GM18909 (cell line): ENCODE measurements around the gene CDK5R2.

Experiments
- ATAC-seq: cut with Tn5 transposase; IDR thresholded peaks from one replicate; pipeline ENCODE4 v1.9.1; 2021; ENCODE audit warnings: mild to moderate bottlenecking; ENCODE audit not compliant: unreplicated experiment, poor library complexity

Gene CDK5R2

GRCh38 chr2:218986148-218986761 lies 26.8 kb downstream of the CDK5R2 start:
- no peak for ATAC-seq

GRCh38 chr2:218988164-218988563 lies 28.7 kb downstream of the CDK5R2 start:
- no peak for ATAC-seq

DNA sequence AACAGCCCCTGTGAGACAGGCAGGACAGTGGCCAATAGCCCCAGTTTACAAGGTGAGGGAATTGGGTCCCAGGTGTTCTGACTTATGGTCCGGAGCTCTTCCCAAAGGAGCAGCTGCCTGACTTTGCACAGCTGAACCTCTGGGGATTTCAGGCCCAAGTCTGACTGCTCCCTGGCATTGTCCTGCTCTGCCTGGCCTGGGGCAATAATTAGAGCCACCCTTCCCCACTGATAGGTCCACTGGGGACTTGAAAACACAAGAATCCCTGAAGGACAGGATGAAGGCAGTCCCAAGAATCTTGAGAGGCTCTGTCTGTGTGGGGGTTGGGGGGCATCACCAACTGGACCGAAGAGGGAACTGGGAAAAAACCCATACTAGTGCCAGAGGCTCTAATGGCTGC lies 29.2 kb downstream of the CDK5R2 start:
- ATAC-seq = no peak

- no peak for ATAC-seq
Observed at GRCh38 chr2:218990052-218990451, 30.6 kb downstream of the CDK5R2 start.

GRCh38 chr2:218990612-218991011 lies 31.1 kb downstream of the CDK5R2 start:
- ATAC-seq = no peak

DNA sequence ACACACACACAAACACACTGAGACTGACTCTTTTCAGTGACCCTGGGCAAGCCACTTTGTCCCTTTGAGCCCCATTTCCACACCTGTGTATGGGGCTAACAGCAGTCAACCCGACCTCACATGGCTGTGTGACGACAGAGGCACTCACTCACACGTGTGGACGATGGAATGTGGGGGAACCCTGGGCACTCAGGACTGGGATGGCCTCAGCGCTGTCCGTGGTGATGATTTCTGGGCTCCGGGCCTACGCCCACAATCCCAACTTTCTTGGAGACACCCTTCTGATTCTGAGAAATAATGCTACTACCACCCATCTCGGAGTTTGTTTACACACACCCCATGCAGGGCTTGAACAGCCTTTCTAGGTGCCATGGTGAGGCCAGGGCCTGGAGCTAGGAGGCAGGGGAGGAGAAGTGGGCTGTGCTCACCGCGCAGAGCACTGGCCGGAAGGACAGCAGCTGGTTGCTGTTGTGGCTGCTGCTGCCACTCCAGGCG lies 32.3 kb downstream of the CDK5R2 start:
- ATAC-seq = no peak

- ATAC-seq = no peak
Observed at GRCh38 chr2:218992196-218992595, 32.7 kb downstream of the CDK5R2 start.

- ATAC-seq = no peak
Observed at GRCh38 chr2:218992703-218993344, 33.4 kb downstream of the CDK5R2 start.

DNA sequence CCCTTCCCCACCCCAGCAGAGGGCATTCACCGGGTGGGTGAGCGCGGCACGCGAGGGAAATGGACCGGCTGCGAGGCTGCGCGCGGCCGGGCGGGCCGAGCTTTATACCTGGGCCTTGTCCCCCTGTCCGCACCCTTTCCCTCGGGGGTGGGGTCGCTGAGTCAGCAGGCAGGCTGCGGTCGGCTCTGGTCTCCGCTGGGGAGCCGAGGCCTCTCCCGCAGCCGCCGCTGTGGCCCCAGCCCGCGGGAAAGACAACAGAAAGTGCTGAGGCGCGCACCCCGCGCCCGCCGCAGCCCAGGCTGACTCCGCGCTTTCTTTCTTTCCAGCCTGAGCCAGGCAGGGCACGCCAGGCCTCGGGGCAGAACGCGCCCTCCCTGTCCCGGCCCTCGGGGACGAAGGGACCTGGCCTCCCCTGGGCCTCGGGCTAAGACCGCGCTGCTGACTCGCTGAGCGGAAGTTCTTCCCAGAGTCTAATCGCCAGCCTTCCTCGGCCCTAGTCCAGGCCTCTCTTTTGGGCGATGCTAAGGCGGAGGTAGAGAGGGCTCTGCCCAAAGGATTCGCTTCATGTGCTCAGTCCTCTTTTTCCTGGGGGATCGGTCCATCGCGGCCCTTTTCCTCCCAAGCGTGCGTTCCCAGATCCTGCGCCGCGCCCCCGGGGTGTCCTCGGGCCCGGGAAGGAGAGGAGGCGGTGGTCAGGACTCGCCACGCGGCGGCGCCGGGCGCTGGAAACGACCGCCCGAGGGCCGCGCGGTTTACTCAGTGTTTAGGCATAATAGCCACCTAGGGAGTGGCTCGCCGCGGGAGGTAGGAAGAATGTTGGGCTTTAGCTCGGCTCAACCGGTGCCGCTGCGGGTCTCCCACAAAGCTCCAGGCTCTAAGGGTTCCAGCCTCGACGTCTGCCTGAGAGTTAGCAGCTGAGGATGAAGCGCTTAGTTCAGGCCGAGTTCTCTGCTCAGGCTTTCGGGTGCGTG lies 34.2 kb downstream of the CDK5R2 start, which contains the start of gene CRYBA2:
TSS of gene CRYBA2 (minus strand) at position 78 of the 971 bp plus-strand sequence. CDS start 246 bp downstream, outside the sequence.
- no peak for ATAC-seq

GRCh38 chr2:218995561-218995960 lies 36.1 kb downstream of the CDK5R2 start:
- no peak for ATAC-seq

DNA sequence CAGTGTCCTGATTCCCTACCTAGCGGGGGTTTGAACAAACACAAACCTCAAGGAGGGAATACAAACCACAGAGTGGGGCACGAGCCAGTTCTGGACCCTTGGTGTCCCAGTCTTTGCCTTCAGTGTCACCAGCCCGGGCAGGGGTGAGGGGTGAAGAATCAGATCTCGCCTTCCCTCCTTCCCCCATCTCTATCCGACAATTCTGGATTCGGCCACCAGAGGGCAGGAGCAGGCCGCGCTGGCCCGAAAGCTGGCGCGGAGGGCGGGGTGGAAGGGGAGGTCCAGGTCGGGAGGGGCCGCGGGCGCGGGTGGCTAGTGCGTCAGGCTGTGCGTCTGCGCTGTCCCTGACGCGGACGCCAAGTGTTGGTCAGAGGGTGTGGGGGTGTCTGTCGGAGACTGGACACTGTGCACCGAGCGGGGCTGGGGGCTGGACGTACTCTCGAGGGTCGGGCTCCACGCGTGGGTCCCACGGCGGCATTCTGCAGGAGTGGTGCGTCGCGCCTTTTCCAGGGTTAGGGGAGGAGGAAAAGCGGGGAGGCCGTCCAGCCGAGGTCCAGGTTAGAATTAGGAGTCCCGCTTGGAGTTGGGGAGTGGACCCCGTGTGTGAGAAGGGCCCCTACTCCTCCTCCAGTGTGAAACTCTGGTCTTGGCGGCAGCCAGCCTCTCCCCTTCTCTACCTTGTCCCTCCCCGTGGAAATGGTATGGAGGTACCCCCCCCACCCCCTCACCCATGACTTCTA lies 36.7 kb downstream of the CDK5R2 start:
- ATAC-seq = no peak

- no peak for ATAC-seq
Observed at GRCh38 chr2:218996937-218997336, 37.5 kb downstream of the CDK5R2 start.

GRCh38 chr2:218997731-218998130 lies 38.3 kb downstream of the CDK5R2 start:
- ATAC-seq = no peak

DNA sequence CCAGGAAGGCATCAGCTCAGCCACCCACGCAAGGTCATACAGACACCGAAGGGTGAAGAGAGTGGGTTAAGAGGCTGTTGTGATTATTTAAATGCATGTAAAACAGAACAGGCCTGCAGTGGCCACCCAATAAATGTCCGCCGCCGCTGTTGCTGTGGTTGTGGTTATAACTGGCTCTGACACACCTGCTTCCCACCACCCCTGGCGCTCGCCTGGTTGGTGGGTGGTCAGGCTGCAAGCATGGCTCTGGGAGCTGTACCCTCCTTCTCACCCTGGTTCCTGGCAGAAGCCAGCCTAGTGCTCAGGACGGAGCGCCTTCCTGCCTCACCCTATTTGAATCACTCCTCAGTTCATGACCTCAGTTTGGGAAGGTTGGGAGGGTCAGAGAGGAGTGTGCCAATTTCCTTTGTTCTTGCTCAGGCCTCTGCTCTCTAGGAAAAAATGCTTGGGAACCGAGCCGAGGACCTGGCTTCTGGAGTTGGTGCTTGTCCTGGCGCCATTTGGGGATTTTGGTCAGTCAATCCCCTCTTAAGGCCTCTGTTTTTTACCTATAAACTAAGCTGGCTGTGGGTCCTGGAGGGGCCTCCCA lies 39.0 kb downstream of the CDK5R2 start:
- ATAC-seq = no peak

DNA sequence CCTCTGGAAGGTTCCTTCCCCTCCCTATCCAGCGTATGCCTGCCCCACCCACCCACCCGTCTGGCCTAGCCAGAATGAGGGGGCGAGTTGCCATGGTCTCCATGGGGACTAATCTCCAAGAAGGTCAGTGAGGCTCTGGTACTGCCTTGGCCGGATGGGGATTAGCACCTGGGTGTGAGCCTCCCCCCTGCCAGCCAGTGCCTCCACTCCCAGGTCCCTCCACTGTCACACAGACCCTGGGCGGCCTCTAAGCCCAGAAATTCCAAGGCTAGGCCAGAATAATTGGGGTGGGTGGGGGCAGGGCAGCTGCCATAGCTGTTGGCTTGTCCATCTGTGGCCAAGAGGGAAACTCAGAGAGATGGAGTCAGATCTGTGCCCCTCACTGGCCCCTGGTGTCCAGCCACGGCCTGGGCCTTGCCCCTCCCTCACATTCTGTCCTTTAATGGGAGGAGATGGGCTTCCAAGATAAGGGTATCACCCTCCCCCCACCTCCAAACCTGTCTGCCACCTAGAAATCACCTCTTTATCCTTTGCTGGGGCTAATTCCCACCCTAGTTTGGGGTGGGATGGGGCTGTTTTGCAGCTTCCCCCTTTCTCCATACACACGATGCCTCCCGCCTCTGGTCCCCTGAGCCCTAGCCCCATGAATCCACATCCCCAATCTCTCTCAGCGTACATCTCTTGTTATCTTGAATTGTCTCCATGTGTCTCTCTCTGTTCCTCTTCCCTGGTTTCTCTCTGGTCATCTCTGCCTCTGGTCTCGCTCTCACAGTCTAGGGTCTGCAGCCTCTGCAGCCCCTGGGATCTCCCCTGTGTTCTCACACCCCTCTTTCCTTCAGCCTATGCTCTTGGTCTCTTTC lies 39.8 kb downstream of the CDK5R2 start:
- ATAC-seq = no peak

- ATAC-seq = no peak
Observed at GRCh38 chr2:218999881-219000568, 40.6 kb downstream of the CDK5R2 start.

- no peak for ATAC-seq
Observed at GRCh38 chr2:219000569-219000960, 41.1 kb downstream of the CDK5R2 start.

DNA sequence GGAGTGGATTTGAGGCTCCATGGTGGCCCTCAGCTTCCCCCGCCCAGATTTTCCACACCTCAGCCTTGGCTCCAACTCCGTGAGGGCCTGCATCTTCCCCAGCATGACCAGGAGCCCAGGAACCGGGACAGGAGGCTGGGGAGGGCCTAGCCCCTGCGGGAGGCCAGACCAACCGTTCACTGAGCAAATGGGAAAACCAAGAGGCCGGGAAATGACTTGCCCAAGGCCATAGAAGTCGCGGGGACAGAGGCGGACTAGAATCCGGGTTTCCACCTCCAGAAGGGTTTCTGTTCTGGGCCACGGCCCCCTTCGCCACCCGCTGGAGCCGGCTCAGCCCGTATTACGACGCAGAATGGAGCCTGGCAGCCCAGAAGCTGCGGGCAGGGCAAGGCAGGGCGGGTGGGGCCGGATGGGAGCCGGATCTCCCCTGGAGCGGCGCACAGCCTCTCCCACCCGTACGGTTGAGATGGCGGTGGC lies 41.7 kb downstream of the CDK5R2 start:
- ATAC-seq = no peak
